CD4-positive, alpha-beta memory T cell (primary cell): ENCODE data around the gene PRC1. TPM values are rescaled to one million over a fixed set of nuclear protein-coding genes. Genes with fewer than 3 reads are reported as not detected.

Experiments used
- CTCF ChIA-PET: fragments of 350-600 bp; sonication (Branson Sonifier 250); formaldehyde crosslinking; loops from one replicate; lab custom pipeline; 2021; ENCODE audit warnings: inconsistent platforms; ENCODE audit not compliant: partially characterized antibody; lab: Charles Lee
- POLR2A ChIA-PET: fragments of 350-600 bp; sonication (Branson Sonifier 250); formaldehyde crosslinking; loops from one replicate; lab custom pipeline; 2021; ENCODE audit not compliant: partially characterized antibody; lab: Charles Lee
- DNase-seq, 5 donors: peaks; one replicate each; pipeline versions ENCODE4 v3.0.0 to v3.0.0-alpha.2; 2020 to 2022; ENCODE audit warnings: mixed read lengths in 1 of 5
- H3K27ac ChIP-seq: one replicate; pipeline ENCODE4 v1.7.0; 2013; ENCODE audit warnings: low read depth, low read length
- H3K27me3 ChIP-seq: 2 replicates; pipeline ENCODE4 v1.7.0; 2013; ENCODE audit warnings: mild to moderate bottlenecking, low read length, moderate library complexity; ENCODE audit not compliant: insufficient read depth
- H3K36me3 ChIP-seq: 2 replicates; pipeline ENCODE4 v1.7.0; 2013; ENCODE audit warnings: mild to moderate bottlenecking, low read length, moderate library complexity; ENCODE audit not compliant: insufficient read depth
- H3K4me1 ChIP-seq: 2 replicates; pipeline ENCODE4 v1.7.0; 2013; ENCODE audit warnings: mild to moderate bottlenecking, low read length, moderate library complexity; ENCODE audit not compliant: insufficient read depth
- H3K4me3 ChIP-seq, 2 donors: one replicate each; pipeline ENCODE4 v1.7.0; 2013; ENCODE audit warnings: low read length in 2 of 2, mild to moderate bottlenecking in 1 of 2
- H3K9me3 ChIP-seq, 2 donors: one replicate each; pipeline ENCODE4 v1.7.0; 2013; ENCODE audit warnings: low read length in 2 of 2, control low read depth in 1 of 2; ENCODE audit not compliant: control insufficient read depth in 1 of 2
- H3K27ac Mint-ChIP-seq, 7 donors: one replicate each; pipeline ENCODE4 v1.8.0; 2020 to 2021; ENCODE audit warnings: mixed read lengths in 7 of 7, mild to moderate bottlenecking in 6 of 7, inconsistent platforms in 3 of 7, moderate library complexity in 3 of 7
- H3K27me3 Mint-ChIP-seq, 2 donors: one replicate each; pipeline ENCODE4 v1.8.0; 2020 to 2021; ENCODE audit warnings: mixed read lengths in 2 of 2
- H3K36me3 Mint-ChIP-seq, 2 donors: one replicate each; pipeline ENCODE4 v1.8.0; 2020 to 2021; ENCODE audit warnings: mixed read lengths in 2 of 2, inconsistent platforms in 1 of 2, mild to moderate bottlenecking in 1 of 2
- H3K4me1 Mint-ChIP-seq, 4 donors: one replicate each; pipeline ENCODE4 v1.8.0; 2020 to 2021; ENCODE audit warnings: mixed read lengths in 4 of 4, mild to moderate bottlenecking in 1 of 4
- H3K4me3 Mint-ChIP-seq, 8 donors: one replicate each; pipeline ENCODE4 v1.8.0; 2020 to 2021; ENCODE audit warnings: mixed read lengths in 8 of 8, mild to moderate bottlenecking in 7 of 8, moderate library complexity in 6 of 8, inconsistent platforms in 3 of 8
- H3K9me3 Mint-ChIP-seq, 8 donors: one replicate each; pipeline ENCODE4 v1.8.0; 2020 to 2021; ENCODE audit warnings: mixed read lengths in 8 of 8, mild to moderate bottlenecking in 5 of 8, inconsistent platforms in 3 of 8, moderate library complexity in 1 of 8
- intact Hi-C: fragments of 100-400 bp; cut with micrococcal nuclease; formaldehyde crosslinking; loops from one replicate; pipeline ENCODE4 v1.15.1; 2023
- polyA plus RNA-seq, 2 donors: library from polyadenylated mRNA; unstranded; fragments of 300-500 nt; fragmentation: Illumina TruSeq; gene quantifications; one replicate each; pipeline ENCODE4 v1.2.3, GENCODE V29; 2021
- total RNA-seq, 2 experiments: library from RNA; stranded (reverse); gene quantifications; one replicate each; pipeline ENCODE4 v1.2.3, GENCODE V29; 2021

Gene PRC1
- total and polyA plus RNA-seq, 4 experiments from 2014 or later: 2.3 to 8.6 (median 5.2) TPM

DNA sequence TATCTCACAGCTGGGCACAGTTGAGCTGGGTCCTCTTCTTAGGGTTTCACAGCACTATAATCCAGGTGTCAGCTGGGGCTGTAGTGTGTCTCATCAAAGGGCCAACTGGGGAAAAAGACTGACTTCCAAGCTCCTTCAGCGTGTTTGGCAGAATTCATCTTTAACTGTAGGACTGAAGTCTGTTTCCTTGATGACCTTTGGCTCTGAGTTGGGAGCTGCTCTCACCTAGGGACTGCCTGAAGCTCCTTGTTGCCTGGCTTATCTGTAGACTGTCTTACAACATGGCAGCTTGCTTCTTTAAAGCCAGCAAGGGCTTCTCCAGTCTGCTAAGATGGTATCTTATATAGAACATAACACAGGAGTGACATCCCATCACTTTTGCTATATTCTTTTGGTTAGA is 33.3 kb upstream of the PRC1 start:
- CTCF ChIA-PET: interaction anchor here (1.4 kb wide), 1 partner anchor 22 kb away, joined by 3 read pairs; no protein-coding TSS in a partner anchor
- POLR2A ChIA-PET: no interaction called here
- intact Hi-C loops: no loop called here

GRCh38 chr15:91023720-91024119 is 29.4 kb upstream of the PRC1 start:
- Histone ChIP-seq H3K27ac (no peak overlapping the region), H3K36me3 (no peaks in the 10 kb centered on the region), H3K4me1 (peaks cover 23% of the 10 kb centered on the region), H3K9me3 (no peaks in the 10 kb centered on the region), H3K4me3 (no peak overlapping the region), H3K27me3 (no peaks in the 10 kb centered on the region)
- no peak for DNase-seq
- no peaks in the 10 kb centered on the region for H3K9me3 Mint-ChIP-seq
- peaks cover 21 to 44% (median 32%) of the 10 kb centered on the region in 4 donors for H3K4me1 Mint-ChIP-seq
- peak overlapping the region in 4 of 8 donors; percentile 15 to 99 (median 44) for H3K4me3 Mint-ChIP-seq
- H3K36me3 Mint-ChIP-seq: peaks cover 0 to 5% of the 10 kb centered on the region in 2 donors
- intact Hi-C loops: loop anchor here (2.0 kb wide), 2 partner anchors 69 to 89 kb away; partner anchors contain the start of genes RCCD1 and UNC45A
- POLR2A ChIA-PET: no interaction called here
- CTCF ChIA-PET: interaction anchor here (1.3 to 4.0 kb wide), 4 partner anchors 9 to 91 kb away, joined by 3 to 26 read pairs (median 7); partner anchors contain the start of genes HDDC3 and UNC45A
- H3K27me3 Mint-ChIP-seq: no peaks in the 10 kb centered on the region
- peak overlapping the region in 4 of 7 donors; percentile 17 to 61 (median 21) for H3K27ac Mint-ChIP-seq

More for the DNA sequence above, 33.3 kb upstream of the PRC1 start:
- H3K36me3 Mint-ChIP-seq: no peaks in the 10 kb centered on the region
- no peaks in the 10 kb centered on the region for H3K27me3 Mint-ChIP-seq
- H3K9me3 Mint-ChIP-seq: no peaks in the 10 kb centered on the region
- Histone ChIP-seq H3K27me3 (no peaks in the 10 kb centered on the region), H3K36me3 (no peaks in the 10 kb centered on the region), H3K4me3 (no peak overlapping the region), H3K4me1 (peaks cover 9% of the 10 kb centered on the region), H3K27ac (no peak overlapping the region), H3K9me3 (no peaks in the 10 kb centered on the region)
- H3K27ac Mint-ChIP-seq: no peak overlapping the region
- peaks cover 5 to 10% (median 7%) of the 10 kb centered on the region in 4 donors for H3K4me1 Mint-ChIP-seq
- no peak for DNase-seq
- no peak overlapping the region for H3K4me3 Mint-ChIP-seq

DNA sequence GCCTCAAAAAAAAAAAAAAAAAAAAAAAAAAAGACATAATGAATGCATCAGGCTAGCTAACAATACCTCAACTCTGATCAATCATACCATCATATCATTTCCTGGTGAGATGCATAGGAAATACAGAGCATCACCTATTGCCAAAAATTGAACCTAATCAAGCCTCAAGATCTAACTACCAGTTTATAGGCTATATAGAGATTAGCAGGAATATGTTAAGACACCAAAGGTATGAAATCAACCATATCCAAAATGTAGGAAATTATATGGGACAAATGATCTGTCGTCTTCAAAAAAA is 28.4 kb upstream of the PRC1 start:
- Mint-ChIP-seq H3K9me3 (no peaks in the 10 kb centered on the region), H3K36me3 (peaks cover 3 to 13% of the 10 kb centered on the region in 2 donors), H3K4me3 (peak overlapping the region; percentile 96 to 99 (median 98)), H3K27ac (peak overlapping the region; percentile 88 to 98 (median 97)), H3K4me1 (peaks cover 29 to 53% (median 40%) of the 10 kb centered on the region in 4 donors), H3K27me3 (no peaks in the 10 kb centered on the region)
- Histone ChIP-seq H3K4me3 (peak overlapping the region; percentile 80 to 82), H3K27me3 (no peaks in the 10 kb centered on the region), H3K27ac (peak overlapping the region; percentile 83), H3K4me1 (peaks cover 31% of the 10 kb centered on the region), H3K36me3 (peaks cover 1% of the 10 kb centered on the region), H3K9me3 (no peaks in the 10 kb centered on the region)
- intact Hi-C loops: loop anchor here (1.0 to 2.0 kb wide), 3 partner anchors 28 to 88 kb away; partner anchors contain the start of genes PRC1, RCCD1 and UNC45A
- CTCF ChIA-PET: interaction anchor here (1.0 to 4.0 kb wide), 7 partner anchors 11 to 121 kb away, joined by 3 to 26 read pairs (median 9); partner anchors contain the start of genes HDDC3 and UNC45A
- POLR2A ChIA-PET: interaction anchor here (0.7 to 1.7 kb wide), 8 partner anchors 10 to 1688 kb away, joined by 3 to 5 read pairs (median 4); partner anchors contain the start of genes HDDC3, MAN2A2, POLG and RCCD1
- no peak for DNase-seq

DNA sequence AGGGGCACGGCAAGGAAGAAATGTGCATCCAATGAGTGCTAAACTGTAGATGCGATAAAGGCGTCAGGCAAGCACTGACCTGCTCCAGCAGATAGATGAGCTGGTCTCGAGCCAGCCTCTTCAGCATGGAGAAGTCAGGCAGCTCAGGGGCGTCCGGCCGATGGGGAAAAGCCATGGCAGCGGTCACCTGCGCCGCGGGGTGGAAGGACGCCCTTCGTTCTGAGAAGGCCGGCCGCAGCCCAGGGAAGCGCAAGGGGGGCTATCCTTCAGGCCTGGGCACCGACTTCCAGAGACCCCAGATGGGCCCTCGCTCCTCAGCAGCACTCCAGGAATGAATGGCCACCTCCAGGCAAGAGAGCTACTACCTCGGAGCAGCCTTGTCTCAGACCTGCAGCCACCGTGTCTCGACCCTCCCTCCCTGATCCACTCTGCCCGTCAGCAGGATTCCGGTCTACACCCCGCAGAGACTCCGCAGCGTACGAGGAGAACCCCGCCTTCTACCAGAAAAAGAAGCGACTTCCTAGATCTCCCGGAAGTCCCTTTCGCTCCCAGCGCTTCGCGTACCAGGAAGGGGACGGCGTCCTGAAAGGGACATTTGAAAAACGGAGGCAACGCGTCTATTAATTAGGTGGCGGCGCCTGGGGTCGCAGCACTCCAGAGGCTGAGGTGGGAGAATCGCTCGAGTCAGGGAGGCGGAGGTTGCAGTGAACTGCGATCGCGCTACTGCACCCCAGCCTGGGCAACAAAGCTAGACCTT is 27.9 kb upstream of the PRC1 start, which contains the start of gene VPS33B:
VPS33B (minus strand) TSS at position 520 of the 757 bp plus-strand sequence; CDS start at position 175, 345 bp downstream.
- no peaks in the 10 kb centered on the region for H3K9me3 Mint-ChIP-seq
- H3K4me3 Mint-ChIP-seq: peak within 1 kb of the TSS; percentile 96 to 99 (median 98)
- no peaks in the 10 kb centered on the region for H3K27me3 Mint-ChIP-seq
- peak within 1 kb of the TSS; percentile 88 to 98 (median 97) for H3K27ac Mint-ChIP-seq
- intact Hi-C loops: loop anchor here (1.0 to 2.0 kb wide), 3 partner anchors 28 to 87 kb away; partner anchors contain the start of genes PRC1, RCCD1 and UNC45A
- Histone ChIP-seq H3K9me3 (no peaks in the 10 kb centered on the region), H3K36me3 (peaks cover 5% of the 10 kb centered on the region), H3K4me3 (peak within 1 kb of the TSS; percentile 80 to 82), H3K4me1 (peaks cover 34% of the 10 kb centered on the region), H3K27me3 (no peaks in the 10 kb centered on the region), H3K27ac (peak within 1 kb of the TSS; percentile 83)
- peaks cover 6 to 17% of the 10 kb centered on the region in 2 donors for H3K36me3 Mint-ChIP-seq
- CTCF ChIA-PET: interaction anchor here (0.5 to 4.0 kb wide), 10 partner anchors 11 to 288 kb away, joined by 3 to 26 read pairs (median 4); partner anchors contain the start of genes HDDC3, RCCD1 and UNC45A
- DNase-seq: peak; percentile 78 to 83 (median 80)
- POLR2A ChIA-PET: interaction anchor here (0.7 to 1.7 kb wide), 13 partner anchors 9 to 1688 kb away, joined by 3 to 6 read pairs (median 4); partner anchors contain the start of genes BLM, HDDC3, MAN2A2 and POLG
- H3K4me1 Mint-ChIP-seq: peaks cover 31 to 57% (median 41%) of the 10 kb centered on the region in 4 donors

GRCh38 chr15:91021516-91022074 is 27.3 kb upstream of the PRC1 start:
- peak in 2 of 5 donors; percentile 3 to 6 for DNase-seq
- ChIA-PET CTCF (interaction anchor here (0.5 to 4.0 kb wide), 9 partner anchors 12 to 289 kb away, joined by 3 to 26 read pairs (median 4); partner anchors contain the start of genes HDDC3, RCCD1 and UNC45A), POLR2A (interaction anchor here (0.7 to 1.7 kb wide), 9 partner anchors 9 to 304 kb away, joined by 3 to 6 read pairs (median 4); partner anchors contain the start of genes BLM, HDDC3, MAN2A2 and PRC1)
- Histone ChIP-seq H3K4me1 (peaks cover 34% of the 10 kb centered on the region), H3K9me3 (no peaks in the 10 kb centered on the region), H3K4me3 (peak overlapping the region; percentile 80 to 82), H3K27ac (peak overlapping the region; percentile 83), H3K36me3 (peaks cover 9% of the 10 kb centered on the region), H3K27me3 (no peaks in the 10 kb centered on the region)
- no peaks in the 10 kb centered on the region for H3K27me3 Mint-ChIP-seq
- no peaks in the 10 kb centered on the region for H3K9me3 Mint-ChIP-seq
- peaks cover 31 to 57% (median 42%) of the 10 kb centered on the region in 4 donors for H3K4me1 Mint-ChIP-seq
- H3K27ac Mint-ChIP-seq: peak overlapping the region; percentile 88 to 98 (median 97)
- peaks cover 9 to 22% of the 10 kb centered on the region in 2 donors for H3K36me3 Mint-ChIP-seq
- H3K4me3 Mint-ChIP-seq: peak overlapping the region; percentile 96 to 99 (median 98)
- intact Hi-C loops: loop anchor here (1.0 to 2.0 kb wide), 3 partner anchors 27 to 87 kb away; partner anchors contain the start of genes PRC1, RCCD1 and UNC45A

GRCh38 chr15:91018158-91018557 is 23.8 kb upstream of the PRC1 start:
- intact Hi-C loops: no loop called here
- ChIA-PET CTCF (interaction anchor here (2.4 kb wide), 1 partner anchor 15 kb away, joined by 9 read pairs; no protein-coding TSS in a partner anchor), POLR2A (no interaction called here)
- Histone ChIP-seq H3K4me3 (no peak overlapping the region), H3K27me3 (no peaks in the 10 kb centered on the region), H3K9me3 (no peaks in the 10 kb centered on the region), H3K4me1 (peaks cover 30% of the 10 kb centered on the region), H3K36me3 (peaks cover 25% of the 10 kb centered on the region), H3K27ac (no peak overlapping the region)
- peak overlapping the region in 6 of 7 donors; percentile 12 to 88 (median 49) for H3K27ac Mint-ChIP-seq
- no peaks in the 10 kb centered on the region for H3K9me3 Mint-ChIP-seq
- no peak for DNase-seq
- peak overlapping the region in 2 of 8 donors; percentile 50 to 57 for H3K4me3 Mint-ChIP-seq
- peaks cover 25 to 39% of the 10 kb centered on the region in 2 donors for H3K36me3 Mint-ChIP-seq
- peaks cover 33 to 55% (median 40%) of the 10 kb centered on the region in 4 donors for H3K4me1 Mint-ChIP-seq
- H3K27me3 Mint-ChIP-seq: no peaks in the 10 kb centered on the region
